WTC11 (cell line): ENCODE results near the gene ZNF366. TPM values are rescaled to one million over a fixed set of nuclear protein-coding genes. Genes with fewer than 3 reads are reported as not detected.

Source experiments
- ESRRA ChIP-seq: sonication (generic); formaldehyde crosslinking; IDR thresholded peaks from 2 replicates; pipeline ENCODE4 v1.8.1; 2022; ENCODE audit warnings: mild to moderate bottlenecking, missing genetic modification reagents, borderline replicate concordance
- FOXP1 ChIP-seq: sonication (generic); formaldehyde crosslinking; IDR thresholded peaks from 2 replicates; pipeline ENCODE4 v1.8.0; 2022; ENCODE audit warnings: missing genetic modification reagents, mild to moderate bottlenecking, moderate library complexity, borderline replicate concordance
- GABPB1 ChIP-seq: sonication (generic); formaldehyde crosslinking; IDR thresholded peaks from 2 replicates; pipeline ENCODE4 v1.8.1; 2023; ENCODE audit warnings: mild to moderate bottlenecking, missing genetic modification reagents
- GRHL2 ChIP-seq: fragments of 250-450 bp; sonication (Bioruptor Pico); IDR thresholded peaks from 2 replicates; pipeline ENCODE4 v1.8.0; 2022; ENCODE audit warnings: mild to moderate bottlenecking, moderate library complexity; ENCODE audit not compliant: insufficient replicate concordance, severe bottlenecking
- OVOL2 ChIP-seq: fragments of 250-450 bp; sonication (Bioruptor Pico); IDR thresholded peaks from 2 replicates; pipeline ENCODE4 v1.9.0; 2021; ENCODE audit warnings: mild to moderate bottlenecking, borderline replicate concordance
- PRRX2 ChIP-seq: fragments of 250-450 bp; sonication (Bioruptor Pico); IDR thresholded peaks from 2 replicates; pipeline ENCODE4 v1.8.0; 2021; ENCODE audit warnings: mild to moderate bottlenecking
- ZBTB43 ChIP-seq: sonication (generic); formaldehyde crosslinking; IDR thresholded peaks from 2 replicates; pipeline ENCODE4 v1.8.1; 2023; ENCODE audit warnings: mild to moderate bottlenecking, missing genetic modification reagents
- ZNF281 ChIP-seq: sonication (generic); formaldehyde crosslinking; IDR thresholded peaks from 2 replicates; pipeline ENCODE4 v1.8.0; 2023; ENCODE audit warnings: mild to moderate bottlenecking, missing genetic modification reagents
- ZNF532 ChIP-seq: fragments of 250-450 bp; sonication (Bioruptor Pico); IDR thresholded peaks from 2 replicates; pipeline ENCODE4 v1.9.0; 2021; ENCODE audit warnings: mild to moderate bottlenecking, borderline replicate concordance
- total RNA-seq: library from RNA; stranded (reverse); gene quantifications from 3 replicates; pipeline ENCODE4 v1.2.3, GENCODE V29; 2021
- TF ChIP-seq, protein P1 (sequence below): sonication (generic); formaldehyde crosslinking; IDR thresholded peaks from 2 replicates; pipeline ENCODE4 v1.8.0; 2023; ENCODE audit warnings: missing genetic modification reagents, mild to moderate bottlenecking, borderline replicate concordance
- TF ChIP-seq, protein P2 (sequence below): fragments of 250-450 bp; sonication (Bioruptor Pico); IDR thresholded peaks from 2 replicates; pipeline ENCODE4 v1.9.0; 2021; ENCODE audit warnings: mild to moderate bottlenecking
- TF ChIP-seq, protein P3 (sequence below): fragments of 200-600 bp; IDR thresholded peaks from 2 replicates; pipeline ENCODE4 v1.8.0; 2022; ENCODE audit warnings: antibody characterized with exemption

ZNF366 gene
- total RNA-seq, 1 experiment from 2014 or later, result not detected

- TF ChIP-seq, protein P1, sequence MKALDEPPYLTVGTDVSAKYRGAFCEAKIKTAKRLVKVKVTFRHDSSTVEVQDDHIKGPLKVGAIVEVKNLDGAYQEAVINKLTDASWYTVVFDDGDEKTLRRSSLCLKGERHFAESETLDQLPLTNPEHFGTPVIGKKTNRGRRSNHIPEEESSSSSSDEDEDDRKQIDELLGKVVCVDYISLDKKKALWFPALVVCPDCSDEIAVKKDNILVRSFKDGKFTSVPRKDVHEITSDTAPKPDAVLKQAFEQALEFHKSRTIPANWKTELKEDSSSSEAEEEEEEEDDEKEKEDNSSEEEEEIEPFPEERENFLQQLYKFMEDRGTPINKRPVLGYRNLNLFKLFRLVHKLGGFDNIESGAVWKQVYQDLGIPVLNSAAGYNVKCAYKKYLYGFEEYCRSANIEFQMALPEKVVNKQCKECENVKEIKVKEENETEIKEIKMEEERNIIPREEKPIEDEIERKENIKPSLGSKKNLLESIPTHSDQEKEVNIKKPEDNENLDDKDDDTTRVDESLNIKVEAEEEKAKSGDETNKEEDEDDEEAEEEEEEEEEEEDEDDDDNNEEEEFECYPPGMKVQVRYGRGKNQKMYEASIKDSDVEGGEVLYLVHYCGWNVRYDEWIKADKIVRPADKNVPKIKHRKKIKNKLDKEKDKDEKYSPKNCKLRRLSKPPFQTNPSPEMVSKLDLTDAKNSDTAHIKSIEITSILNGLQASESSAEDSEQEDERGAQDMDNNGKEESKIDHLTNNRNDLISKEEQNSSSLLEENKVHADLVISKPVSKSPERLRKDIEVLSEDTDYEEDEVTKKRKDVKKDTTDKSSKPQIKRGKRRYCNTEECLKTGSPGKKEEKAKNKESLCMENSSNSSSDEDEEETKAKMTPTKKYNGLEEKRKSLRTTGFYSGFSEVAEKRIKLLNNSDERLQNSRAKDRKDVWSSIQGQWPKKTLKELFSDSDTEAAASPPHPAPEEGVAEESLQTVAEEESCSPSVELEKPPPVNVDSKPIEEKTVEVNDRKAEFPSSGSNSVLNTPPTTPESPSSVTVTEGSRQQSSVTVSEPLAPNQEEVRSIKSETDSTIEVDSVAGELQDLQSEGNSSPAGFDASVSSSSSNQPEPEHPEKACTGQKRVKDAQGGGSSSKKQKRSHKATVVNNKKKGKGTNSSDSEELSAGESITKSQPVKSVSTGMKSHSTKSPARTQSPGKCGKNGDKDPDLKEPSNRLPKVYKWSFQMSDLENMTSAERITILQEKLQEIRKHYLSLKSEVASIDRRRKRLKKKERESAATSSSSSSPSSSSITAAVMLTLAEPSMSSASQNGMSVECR (CRISPR knock-in tag), result no peak
- TF ChIP-seq ZBTB43 (CRISPR knock-in tag) (no peak), OVOL2 (CRISPR knock-in tag) (no peak), ESRRA (CRISPR knock-in tag) (no peak), PRRX2 (CRISPR knock-in tag) (no peak), GABPB1 (CRISPR knock-in tag) (no peak), FOXP1 (CRISPR knock-in tag) (no peak), ZNF281 (CRISPR knock-in tag) (no peak), ZNF532 (CRISPR knock-in tag) (no peak), GRHL2 (no peak)
- TF ChIP-seq, protein P2, sequence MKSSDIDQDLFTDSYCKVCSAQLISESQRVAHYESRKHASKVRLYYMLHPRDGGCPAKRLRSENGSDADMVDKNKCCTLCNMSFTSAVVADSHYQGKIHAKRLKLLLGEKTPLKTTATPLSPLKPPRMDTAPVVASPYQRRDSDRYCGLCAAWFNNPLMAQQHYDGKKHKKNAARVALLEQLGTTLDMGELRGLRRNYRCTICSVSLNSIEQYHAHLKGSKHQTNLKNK (CRISPR knock-in tag), result no peak
- TF ChIP-seq, protein P3, sequence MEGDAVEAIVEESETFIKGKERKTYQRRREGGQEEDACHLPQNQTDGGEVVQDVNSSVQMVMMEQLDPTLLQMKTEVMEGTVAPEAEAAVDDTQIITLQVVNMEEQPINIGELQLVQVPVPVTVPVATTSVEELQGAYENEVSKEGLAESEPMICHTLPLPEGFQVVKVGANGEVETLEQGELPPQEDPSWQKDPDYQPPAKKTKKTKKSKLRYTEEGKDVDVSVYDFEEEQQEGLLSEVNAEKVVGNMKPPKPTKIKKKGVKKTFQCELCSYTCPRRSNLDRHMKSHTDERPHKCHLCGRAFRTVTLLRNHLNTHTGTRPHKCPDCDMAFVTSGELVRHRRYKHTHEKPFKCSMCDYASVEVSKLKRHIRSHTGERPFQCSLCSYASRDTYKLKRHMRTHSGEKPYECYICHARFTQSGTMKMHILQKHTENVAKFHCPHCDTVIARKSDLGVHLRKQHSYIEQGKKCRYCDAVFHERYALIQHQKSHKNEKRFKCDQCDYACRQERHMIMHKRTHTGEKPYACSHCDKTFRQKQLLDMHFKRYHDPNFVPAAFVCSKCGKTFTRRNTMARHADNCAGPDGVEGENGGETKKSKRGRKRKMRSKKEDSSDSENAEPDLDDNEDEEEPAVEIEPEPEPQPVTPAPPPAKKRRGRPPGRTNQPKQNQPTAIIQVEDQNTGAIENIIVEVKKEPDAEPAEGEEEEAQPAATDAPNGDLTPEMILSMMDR, result no peak
These were observed 8.0 kb upstream of the ZNF366 start (continued) for GRCh38 chr5:72515211-72515610.
